ENCODE measurements around the gene SLC29A1.

Gene SLC29A1

GRCh38 chr6:44276667-44277640 lies 53.6 kb downstream of the SLC29A1 start:
- Histone ChIP-seq H3K18ac (ENCODE audit: low read length) (no peak overlapping the region), H3K27ac (ENCODE audit: low read depth, low read length) (no peak overlapping the region), H2BK5ac (ENCODE audit: low read depth, low read length, poor library complexity) (no peak overlapping the region), H4K8ac (ENCODE audit: low read depth, low read length) (no peak overlapping the region), H3K79me2 (ENCODE audit: control insufficient read depth, insufficient read depth, low read length, poor library complexity) (no peaks in the 10 kb centered on the region), H3K79me1 (ENCODE audit: low read length) (no peaks in the 10 kb centered on the region), H2BK120ac (ENCODE audit: insufficient read depth, low read length, poor library complexity) (no peak overlapping the region), H3K4me1 (ENCODE audit: control insufficient read depth in 1 of 2, insufficient read depth in 2 of 2, low read length in 2 of 2) (no peaks in the 10 kb centered on the region), H4K12ac (ENCODE audit: low read depth, low read length) (no peak overlapping the region), H3K4ac (ENCODE audit: low read depth, low read length) (no peak overlapping the region), H3K27me3 (ENCODE audit: insufficient read depth, low read length) (no peaks in the 10 kb centered on the region), H3K4me2 (ENCODE audit: low read length) (no peak overlapping the region), H2AFZ (ENCODE audit: insufficient read depth, low read length, poor library complexity) (no peak overlapping the region), H3K36me3 (ENCODE audit: control insufficient read depth in 1 of 2, insufficient read depth in 2 of 2, low read length in 2 of 2) (no peaks in the 10 kb centered on the region), H4K91ac (ENCODE audit: low read depth, low read length) (no peak overlapping the region), H3K14ac (ENCODE audit: low read length) (no peak overlapping the region), H2BK12ac (ENCODE audit: low read length) (no peak overlapping the region), H3K9me3 (ENCODE audit: insufficient read depth, low read depth, low read length) (peaks cover under 1% of the 10 kb centered on the region), H3K9ac (ENCODE audit: low read length) (no peak overlapping the region), H2AK5ac (ENCODE audit: low read length) (no peak overlapping the region), H3K23ac (ENCODE audit: low read length) (no peak overlapping the region), H3K4me3 (ENCODE audit: low read depth, low read length) (no peak overlapping the region)
- WGBS (ENCODE audit: extremely low coverage, insufficient coverage, insufficient read length) = no CpG with 5 or more reads among the region's 23 CpGs
- no peak for DNase-seq

- no peaks in the 10 kb centered on the region for H3K36me3 ChIP-seq (ENCODE audit: control insufficient read depth in 1 of 2, insufficient read depth in 2 of 2, low read length in 2 of 2)
- no peak overlapping the region for H2AK5ac ChIP-seq (ENCODE audit: low read length)
- H3K79me1 ChIP-seq (ENCODE audit: low read length) = no peaks in the 10 kb centered on the region
- H3K18ac ChIP-seq (ENCODE audit: low read length) = no peak overlapping the region
- no peaks in the 10 kb centered on the region for H3K4me1 ChIP-seq (ENCODE audit: control insufficient read depth in 1 of 2, insufficient read depth in 2 of 2, low read length in 2 of 2)
- H2AFZ ChIP-seq (ENCODE audit: insufficient read depth, low read length, poor library complexity) = no peak overlapping the region
- no peak for DNase-seq
- no peak overlapping the region for H2BK5ac ChIP-seq (ENCODE audit: low read depth, low read length, poor library complexity)
- H3K23ac ChIP-seq (ENCODE audit: low read length) = no peak overlapping the region
- no peaks in the 10 kb centered on the region for H3K27me3 ChIP-seq (ENCODE audit: insufficient read depth, low read length)
- no peak overlapping the region for H3K9ac ChIP-seq (ENCODE audit: low read length)
- no peaks in the 10 kb centered on the region for H3K79me2 ChIP-seq (ENCODE audit: control insufficient read depth, insufficient read depth, low read length, poor library complexity)
- no CpG with 5 or more reads among the region's 7 CpGs for WGBS (ENCODE audit: extremely low coverage, insufficient coverage, insufficient read length)
- H3K4ac ChIP-seq (ENCODE audit: low read depth, low read length) = no peak overlapping the region
- H4K91ac ChIP-seq (ENCODE audit: low read depth, low read length) = no peak overlapping the region
- H3K27ac ChIP-seq (ENCODE audit: low read depth, low read length) = no peak overlapping the region
- H3K9me3 ChIP-seq (ENCODE audit: insufficient read depth, low read depth, low read length) = peaks cover 6% of the 10 kb centered on the region
- H4K12ac ChIP-seq (ENCODE audit: low read depth, low read length) = no peak overlapping the region
- H3K4me3 ChIP-seq (ENCODE audit: low read depth, low read length) = no peak overlapping the region
- no peak overlapping the region for H4K8ac ChIP-seq (ENCODE audit: low read depth, low read length)
- no peak overlapping the region for H3K14ac ChIP-seq (ENCODE audit: low read length)
- H2BK120ac ChIP-seq (ENCODE audit: insufficient read depth, low read length, poor library complexity) = no peak overlapping the region
- no peak overlapping the region for H2BK12ac ChIP-seq (ENCODE audit: low read length)
- no peak overlapping the region for H3K4me2 ChIP-seq (ENCODE audit: low read length)
Observed at GRCh38 chr6:44277763-44278162, 54.4 kb downstream of the SLC29A1 start.

- no peak for DNase-seq
- Histone ChIP-seq H3K27ac (ENCODE audit: low read depth, low read length) (no peak overlapping the region), H3K23ac (ENCODE audit: low read length) (no peak overlapping the region), H3K18ac (ENCODE audit: low read length) (no peak overlapping the region), H3K79me1 (ENCODE audit: low read length) (no peaks in the 10 kb centered on the region), H2BK12ac (ENCODE audit: low read length) (no peak overlapping the region), H3K4me3 (ENCODE audit: low read depth, low read length) (no peak overlapping the region), H4K12ac (ENCODE audit: low read depth, low read length) (no peak overlapping the region), H2AFZ (ENCODE audit: insufficient read depth, low read length, poor library complexity) (no peak overlapping the region), H3K4ac (ENCODE audit: low read depth, low read length) (no peak overlapping the region), H3K9me3 (ENCODE audit: insufficient read depth, low read depth, low read length) (peaks cover 7% of the 10 kb centered on the region), H3K27me3 (ENCODE audit: insufficient read depth, low read length) (no peaks in the 10 kb centered on the region), H3K14ac (ENCODE audit: low read length) (no peak overlapping the region), H4K91ac (ENCODE audit: low read depth, low read length) (no peak overlapping the region), H3K4me2 (ENCODE audit: low read length) (no peak overlapping the region), H2BK120ac (ENCODE audit: insufficient read depth, low read length, poor library complexity) (no peak overlapping the region), H3K9ac (ENCODE audit: low read length) (no peak overlapping the region), H4K8ac (ENCODE audit: low read depth, low read length) (no peak overlapping the region), H3K4me1 (ENCODE audit: control insufficient read depth in 1 of 2, insufficient read depth in 2 of 2, low read length in 2 of 2) (no peaks in the 10 kb centered on the region), H2AK5ac (ENCODE audit: low read length) (no peak overlapping the region), H3K36me3 (ENCODE audit: control insufficient read depth in 1 of 2, insufficient read depth in 2 of 2, low read length in 2 of 2) (no peaks in the 10 kb centered on the region), H3K79me2 (ENCODE audit: control insufficient read depth, insufficient read depth, low read length, poor library complexity) (no peaks in the 10 kb centered on the region), H2BK5ac (ENCODE audit: low read depth, low read length, poor library complexity) (no peak overlapping the region)
- WGBS (ENCODE audit: extremely low coverage, insufficient coverage, insufficient read length) = no CpG with 5 or more reads among the region's 3 CpGs
Observed at GRCh38 chr6:44278315-44278714, 54.9 kb downstream of the SLC29A1 start.

- Histone ChIP-seq H3K79me2 (ENCODE audit: control insufficient read depth, insufficient read depth, low read length, poor library complexity) (no peaks in the 10 kb centered on the region), H3K14ac (ENCODE audit: low read length) (no peak overlapping the region), H2BK12ac (ENCODE audit: low read length) (no peak overlapping the region), H4K12ac (ENCODE audit: low read depth, low read length) (no peak overlapping the region), H2AK5ac (ENCODE audit: low read length) (no peak overlapping the region), H3K27me3 (ENCODE audit: insufficient read depth, low read length) (no peaks in the 10 kb centered on the region), H3K27ac (ENCODE audit: low read depth, low read length) (no peak overlapping the region), H3K4me2 (ENCODE audit: low read length) (no peak overlapping the region), H3K36me3 (ENCODE audit: control insufficient read depth in 1 of 2, insufficient read depth in 2 of 2, low read length in 2 of 2) (no peaks in the 10 kb centered on the region), H4K91ac (ENCODE audit: low read depth, low read length) (no peak overlapping the region), H3K4ac (ENCODE audit: low read depth, low read length) (no peak overlapping the region), H4K8ac (ENCODE audit: low read depth, low read length) (no peak overlapping the region), H2BK5ac (ENCODE audit: low read depth, low read length, poor library complexity) (no peak overlapping the region), H3K4me1 (ENCODE audit: control insufficient read depth in 1 of 2, insufficient read depth in 2 of 2, low read length in 2 of 2) (no peaks in the 10 kb centered on the region), H2AFZ (ENCODE audit: insufficient read depth, low read length, poor library complexity) (no peak overlapping the region), H2BK120ac (ENCODE audit: insufficient read depth, low read length, poor library complexity) (no peak overlapping the region), H3K9ac (ENCODE audit: low read length) (no peak overlapping the region), H3K79me1 (ENCODE audit: low read length) (no peaks in the 10 kb centered on the region), H3K4me3 (ENCODE audit: low read depth, low read length) (no peak overlapping the region), H3K9me3 (ENCODE audit: insufficient read depth, low read depth, low read length) (peaks cover 7% of the 10 kb centered on the region), H3K18ac (ENCODE audit: low read length) (no peak overlapping the region), H3K23ac (ENCODE audit: low read length) (no peak overlapping the region)
- WGBS (ENCODE audit: extremely low coverage, insufficient coverage, insufficient read length) = no CpG with 5 or more reads among the region's 9 CpGs
- DNase-seq = no peak
Observed at GRCh38 chr6:44278774-44279697, 55.6 kb downstream of the SLC29A1 start.
